HFFc6 (cell line): ENCODE data around the gene HDX. TPM values are rescaled to one million over a fixed set of nuclear protein-coding genes. Genes with fewer than 3 reads are reported as not detected.

Source experiments
- DNase-seq: peaks from one replicate; pipeline ENCODE4 v3.0.0-alpha.2; 2018
- H3K27ac Mint-ChIP-seq: 2 replicates; pipeline ENCODE4 v1.8.0; 2020; ENCODE audit warnings: mild to moderate bottlenecking, mixed read lengths
- H3K27me3 Mint-ChIP-seq: 2 replicates; pipeline ENCODE4 v1.8.0; 2021; ENCODE audit warnings: mild to moderate bottlenecking, moderate library complexity, mixed read lengths; ENCODE audit not compliant: insufficient read depth
- H3K36me3 Mint-ChIP-seq: 2 replicates; pipeline ENCODE4 v1.8.0; 2021; ENCODE audit warnings: low read depth, mixed read lengths
- H3K4me1 Mint-ChIP-seq: 2 replicates; pipeline ENCODE4 v1.8.0; 2020; ENCODE audit warnings: low read depth, mixed read lengths
- H3K4me3 Mint-ChIP-seq: 2 replicates; pipeline ENCODE4 v1.8.0; 2020; ENCODE audit warnings: mild to moderate bottlenecking, moderate library complexity, mixed read lengths
- H3K9me3 Mint-ChIP-seq: 2 replicates; pipeline ENCODE4 v1.8.0; 2020; ENCODE audit warnings: mild to moderate bottlenecking, mixed read lengths
- CTCF ChIP-seq: fragments of 200-600 bp; sonication (generic); IDR thresholded peaks from 2 replicates; pipeline ENCODE4 v1.5.0; 2021; ENCODE audit warnings: antibody characterized with exemption, mild to moderate bottlenecking
- total RNA-seq, 6 experiments: library from RNA; stranded (reverse); fragmentation: NEBNext Ultra II Directional; extraction: Animal tissue kit (Norgen Biotek cat#: 25700); gene quantifications; 2 replicates in 1 of 6; 3 replicates in 5 of 6; pipeline ENCODE4 v1.2.3, GENCODE V29; 2021

The HDX gene
- total RNA-seq, 6 experiments from 2014 or later: 1.3 to 1.9 (median 1.7) TPM

GRCh38 chrX:84362184-84362838 is 139.9 kb downstream of the HDX start:
- Mint-ChIP-seq H3K9me3 (peaks cover 5% of the 10 kb centered on the region; the same call in 1 of the 2 replicates), H3K4me1 (peaks cover 27% of the 10 kb centered on the region), H3K27ac (peak overlapping the region; percentile 74), H3K27me3 (no peaks in the 10 kb centered on the region), H3K4me3 (peak overlapping the region; percentile 52), H3K36me3 (0 out of 2 replicates have a peak, but pooled peaks cover 7% of the 10 kb centered on the region)
- TF ChIP-seq CTCF: no peak
- peak; percentile 0 for DNase-seq

GRCh38 chrX:84358271-84358670 is 144.0 kb downstream of the HDX start:
- no peaks in the 10 kb centered on the region for H3K36me3 Mint-ChIP-seq
- no peak for TF ChIP-seq CTCF
- DNase-seq: no peak
- H3K27ac Mint-ChIP-seq: no peak overlapping the region
- no peak overlapping the region for H3K4me3 Mint-ChIP-seq
- peaks cover 17% of the 10 kb centered on the region for H3K4me1 Mint-ChIP-seq
- H3K27me3 Mint-ChIP-seq: no peaks in the 10 kb centered on the region
- H3K9me3 Mint-ChIP-seq: no peaks in the 10 kb centered on the region

GRCh38 chrX:84357296-84357695 is 145.0 kb downstream of the HDX start:
- no peak overlapping the region for H3K4me3 Mint-ChIP-seq
- TF ChIP-seq CTCF: no peak
- no peak overlapping the region for H3K27ac Mint-ChIP-seq
- H3K4me1 Mint-ChIP-seq: peaks cover 8% of the 10 kb centered on the region; the same call in 1 of the 2 replicates
- H3K36me3 Mint-ChIP-seq: no peaks in the 10 kb centered on the region
- no peaks in the 10 kb centered on the region for H3K27me3 Mint-ChIP-seq
- DNase-seq: no peak
- H3K9me3 Mint-ChIP-seq: no peaks in the 10 kb centered on the region

- Mint-ChIP-seq H3K9me3 (no peaks in the 10 kb centered on the region), H3K27me3 (no peaks in the 10 kb centered on the region), H3K36me3 (no peaks in the 10 kb centered on the region), H3K4me1 (peaks cover 18% of the 10 kb centered on the region), H3K27ac (no peak overlapping the region), H3K4me3 (no peak overlapping the region; the same call in 1 of the 2 replicates)
- no peak for TF ChIP-seq CTCF
- peak; percentile 13 for DNase-seq
Observed at GRCh38 chrX:84340968-84341367, 161.3 kb downstream of the HDX start.

- peak; percentile 26 for DNase-seq
- peaks cover 25% of the 10 kb centered on the region for H3K4me1 Mint-ChIP-seq
- H3K9me3 Mint-ChIP-seq: no peaks in the 10 kb centered on the region
- H3K27me3 Mint-ChIP-seq: no peaks in the 10 kb centered on the region
- no peak overlapping the region for H3K4me3 Mint-ChIP-seq
- H3K27ac Mint-ChIP-seq: no peak overlapping the region
- peak; percentile 81 for TF ChIP-seq CTCF
- no peaks in the 10 kb centered on the region for H3K36me3 Mint-ChIP-seq
Observed at GRCh38 chrX:84339507-84340364, 162.5 kb downstream of the HDX start.
